OCI-LY1 (cell line): ENCODE measurements around the gene CRTC3.

Experiments used
- H2AFZ ChIP-seq: fragments of 200-600 bp; sonication (generic), shearing (Covaris generic); 2 replicates; pipeline ENCODE4 v1.6.0; 2014; ENCODE audit warnings: antibody characterized with exemption, mild to moderate bottlenecking, low read length
- H3F3A ChIP-seq: fragments of 200-600 bp; sonication (generic), shearing (Covaris generic); 2 replicates; pipeline ENCODE4 v1.6.0; 2014; ENCODE audit warnings: mild to moderate bottlenecking, antibody characterized with exemption, low read length, moderate library complexity; ENCODE audit not compliant: insufficient read depth
- H3K27ac ChIP-seq: fragments of 200-600 bp; sonication (generic); 2 replicates; pipeline ENCODE4 v1.5.1; 2014; ENCODE audit warnings: low read length, mixed run types, mild to moderate bottlenecking, low read depth; ENCODE audit not compliant: poor library complexity, severe bottlenecking
- H3K27me3 ChIP-seq: fragments of 200-600 bp; sonication (generic); 2 replicates; pipeline ENCODE4 v1.6.0; 2014; ENCODE audit warnings: antibody characterized with exemption, mild to moderate bottlenecking, low read length, moderate library complexity; ENCODE audit not compliant: insufficient read depth
- H3K36me3 ChIP-seq: fragments of 200-600 bp; sonication (generic); 2 replicates; pipeline ENCODE4 v1.6.1; 2014; ENCODE audit warnings: mild to moderate bottlenecking, antibody characterized with exemption, low read length, moderate library complexity, mixed read lengths; ENCODE audit not compliant: insufficient read depth
- H3K4me1 ChIP-seq: fragments of 200-600 bp; sonication (generic); 2 replicates; pipeline ENCODE4 v1.5.1; 2014; ENCODE audit warnings: mild to moderate bottlenecking, low read length, moderate library complexity; ENCODE audit not compliant: insufficient read depth, severe bottlenecking
- H3K4me2 ChIP-seq: fragments of 200-600 bp; sonication (generic), shearing (Covaris generic); 2 replicates; pipeline ENCODE4 v1.6.1; 2014; ENCODE audit warnings: low read length
- H3K4me3 ChIP-seq: fragments of 200-600 bp; sonication (generic); 2 replicates; pipeline ENCODE4 v1.5.1; 2014; ENCODE audit warnings: low read length, low read depth, mild to moderate bottlenecking, mixed read lengths; ENCODE audit not compliant: poor library complexity, severe bottlenecking
- H3K79me2 ChIP-seq: fragments of 200-600 bp; shearing (Covaris generic); 2 replicates; pipeline ENCODE4 v1.6.1; 2016; ENCODE audit warnings: mixed run types, low read length, mixed read lengths; ENCODE audit not compliant: insufficient read depth
- H3K9ac ChIP-seq: fragments of 200-600 bp; sonication (generic), shearing (Covaris generic); 2 replicates; pipeline ENCODE4 v1.6.1; 2014; ENCODE audit warnings: mild to moderate bottlenecking, low read length, mixed read lengths
- H3K9me2 ChIP-seq: fragments of 200-600 bp; sonication (generic), shearing (Covaris generic); 2 replicates; pipeline ENCODE4 v1.6.1; 2014; ENCODE audit warnings: low read depth, mild to moderate bottlenecking, low read length, mixed read lengths
- H3K9me3 ChIP-seq: fragments of 200-600 bp; shearing (Covaris generic); 2 replicates; pipeline ENCODE4 v1.6.1; 2014; ENCODE audit warnings: low read length, mixed read lengths
- H4K20me1 ChIP-seq: fragments of 200-600 bp; sonication (generic), shearing (Covaris generic); 2 replicates; pipeline ENCODE4 v1.6.0; 2016; ENCODE audit warnings: mild to moderate bottlenecking, low read length; ENCODE audit not compliant: insufficient read depth
- CTCF ChIP-seq: fragments of 200-600 bp; sonication (generic), shearing (Covaris generic); IDR thresholded peaks from 2 replicates; pipeline ENCODE4 v1.5.1; 2017; ENCODE audit warnings: mild to moderate bottlenecking, antibody characterized with exemption, low read length, moderate library complexity, mixed read lengths
- EZH2 ChIP-seq: fragments of 200-600 bp; sonication (generic), shearing (Covaris generic); IDR thresholded peaks from 2 replicates; pipeline ENCODE4 v1.8.0; 2017; ENCODE audit warnings: borderline replicate concordance, mixed run types, mild to moderate bottlenecking, antibody characterized with exemption, low read length, moderate library complexity, mixed read lengths

The CRTC3 gene

GRCh38 chr15:90588427-90588826 lies 58.7 kb downstream of the CRTC3 start:
- Histone ChIP-seq H2AFZ (no peak overlapping the region), H3F3A (no peaks in the 10 kb centered on the region), H3K27me3 (no peaks in the 10 kb centered on the region), H3K4me1 (peaks cover 7% of the 10 kb centered on the region), H3K9me3 (no peaks in the 10 kb centered on the region), H3K79me2 (no peaks in the 10 kb centered on the region), H3K9ac (no peak overlapping the region), H3K27ac (no peak overlapping the region), H3K4me3 (no peak overlapping the region), H3K36me3 (no peaks in the 10 kb centered on the region), H3K9me2 (no peaks in the 10 kb centered on the region), H4K20me1 (no peaks in the 10 kb centered on the region), H3K4me2 (no peak overlapping the region)
- TF ChIP-seq CTCF, result no peak
- no peak for TF ChIP-seq EZH2

- Histone ChIP-seq H3K4me1 (peaks cover 37% of the 10 kb centered on the region), H3K4me3 (no peak overlapping the region), H3K27ac (no peak overlapping the region), H3K9me2 (no peaks in the 10 kb centered on the region), H3K36me3 (no peaks in the 10 kb centered on the region), H3K79me2 (no peaks in the 10 kb centered on the region), H3K27me3 (no peaks in the 10 kb centered on the region), H3F3A (0 out of 2 replicates have a peak, but pooled peaks cover 3% of the 10 kb centered on the region), H3K9ac (no peak overlapping the region), H4K20me1 (no peaks in the 10 kb centered on the region), H3K9me3 (no peaks in the 10 kb centered on the region), H3K4me2 (no peak overlapping the region), H2AFZ (no peak overlapping the region)
- no peak for TF ChIP-seq EZH2
- no peak for TF ChIP-seq CTCF
Measured at GRCh38 chr15:90591524-90591923, 61.8 kb downstream of the CRTC3 start.

- Histone ChIP-seq H3K4me2 (no peak overlapping the region), H3K27me3 (no peaks in the 10 kb centered on the region), H4K20me1 (no peaks in the 10 kb centered on the region), H3K4me3 (no peak overlapping the region), H3K79me2 (no peaks in the 10 kb centered on the region), H3K9ac (no peak overlapping the region), H3K9me2 (no peaks in the 10 kb centered on the region), H3K4me1 (peaks cover 45% of the 10 kb centered on the region), H3F3A (0 out of 2 replicates have a peak, but pooled peaks cover 3% of the 10 kb centered on the region), H3K27ac (no peak overlapping the region), H2AFZ (no peak overlapping the region), H3K9me3 (no peaks in the 10 kb centered on the region), H3K36me3 (no peaks in the 10 kb centered on the region)
- TF ChIP-seq EZH2 (no peak), CTCF (no peak)
Measured at GRCh38 chr15:90592131-90592881, 62.6 kb downstream of the CRTC3 start.
